Adipocyte (in vitro differentiated cells): Measurements from ENCODE around the gene SPATA46.
A peak's percentile ranks its signal among the peaks of the same experiment; 100 is the strongest.

Source experiments
- DNase-seq: peaks from one replicate; pipeline ENCODE4 v3.0.0-alpha.2; 2015; ENCODE audit warnings: low read depth
- H3K27me3 ChIP-seq: replicated peaks from 2 replicates; pipeline ENCODE4 v1.7.0; 2013; ENCODE audit warnings: mild to moderate bottlenecking, low read length, moderate library complexity; ENCODE audit not compliant: control insufficient read depth, insufficient read depth
- H3K36me3 ChIP-seq: 2 replicates; pipeline ENCODE4 v1.7.0; 2013; ENCODE audit warnings: low read length, mild to moderate bottlenecking, moderate library complexity; ENCODE audit not compliant: control insufficient read depth, insufficient read depth, severe bottlenecking
- H3K4me1 ChIP-seq: 2 replicates; pipeline ENCODE4 v1.7.0; 2013; ENCODE audit warnings: mild to moderate bottlenecking, low read length, moderate library complexity; ENCODE audit not compliant: control insufficient read depth, insufficient read depth
- H3K4me3 ChIP-seq: 2 replicates; pipeline ENCODE4 v1.7.0; 2013; ENCODE audit warnings: mild to moderate bottlenecking, low read length, moderate library complexity
- H3K9ac ChIP-seq: 2 replicates; pipeline ENCODE4 v1.7.0; 2013; ENCODE audit warnings: mild to moderate bottlenecking, low read length, moderate library complexity
- H3K9me3 ChIP-seq: 2 replicates; pipeline ENCODE4 v1.7.0; 2013; ENCODE audit warnings: mild to moderate bottlenecking, low read length, moderate library complexity; ENCODE audit not compliant: control insufficient read depth

SPATA46 gene

DNA sequence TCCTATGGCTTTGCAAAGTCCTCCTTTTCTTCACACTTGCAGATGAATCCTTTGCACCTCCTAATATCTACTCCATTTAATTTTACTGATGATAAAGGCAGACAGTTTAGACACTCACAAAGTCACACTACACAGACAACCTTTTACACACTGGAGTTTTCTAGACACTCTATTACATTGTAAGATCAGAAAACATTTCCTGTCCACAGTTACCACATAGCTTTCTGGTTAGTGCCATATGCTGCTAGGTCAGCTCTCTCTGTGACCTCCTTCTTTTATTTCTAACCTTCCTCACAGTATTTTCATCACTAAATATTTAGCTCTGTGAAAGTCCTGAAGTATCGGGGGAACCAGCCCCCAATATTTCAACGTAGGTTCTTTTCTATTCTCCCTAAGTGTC is 30.2 kb upstream of the SPATA46 start:
- Histone ChIP-seq H3K9ac (peak overlapping the region; percentile 58), H3K4me3 (peak overlapping the region; percentile 38), H3K9me3 (no peaks in the 10 kb centered on the region), H3K4me1 (peaks cover 36% of the 10 kb centered on the region), H3K27me3 (no peaks in the 10 kb centered on the region), H3K36me3 (no peaks in the 10 kb centered on the region)
- DNase-seq = no peak

DNA sequence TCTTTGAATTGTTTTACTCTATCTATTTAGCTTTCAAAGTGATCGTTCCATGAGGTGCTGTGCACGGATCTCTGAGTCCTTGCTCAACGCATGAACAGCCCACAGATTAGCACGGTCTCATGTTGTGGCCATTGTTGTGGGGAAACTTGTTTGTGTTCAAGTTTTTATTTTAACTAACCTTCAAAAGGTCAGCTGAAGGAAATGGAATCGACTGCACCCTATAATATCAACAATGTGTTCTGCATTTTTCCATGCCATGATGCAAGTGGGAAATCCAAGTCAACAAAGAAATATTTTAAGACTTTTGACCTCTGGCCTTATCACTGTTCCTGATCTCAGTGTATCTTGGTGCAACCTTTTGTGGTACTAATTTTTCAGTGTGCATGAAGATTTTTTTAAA is 29.1 kb upstream of the SPATA46 start:
- Histone ChIP-seq H3K9ac (peak overlapping the region; percentile 58), H3K4me3 (no peak overlapping the region), H3K36me3 (no peaks in the 10 kb centered on the region), H3K4me1 (peaks cover 40% of the 10 kb centered on the region), H3K9me3 (no peaks in the 10 kb centered on the region), H3K27me3 (no peaks in the 10 kb centered on the region)
- DNase-seq = peak; percentile 19

DNA sequence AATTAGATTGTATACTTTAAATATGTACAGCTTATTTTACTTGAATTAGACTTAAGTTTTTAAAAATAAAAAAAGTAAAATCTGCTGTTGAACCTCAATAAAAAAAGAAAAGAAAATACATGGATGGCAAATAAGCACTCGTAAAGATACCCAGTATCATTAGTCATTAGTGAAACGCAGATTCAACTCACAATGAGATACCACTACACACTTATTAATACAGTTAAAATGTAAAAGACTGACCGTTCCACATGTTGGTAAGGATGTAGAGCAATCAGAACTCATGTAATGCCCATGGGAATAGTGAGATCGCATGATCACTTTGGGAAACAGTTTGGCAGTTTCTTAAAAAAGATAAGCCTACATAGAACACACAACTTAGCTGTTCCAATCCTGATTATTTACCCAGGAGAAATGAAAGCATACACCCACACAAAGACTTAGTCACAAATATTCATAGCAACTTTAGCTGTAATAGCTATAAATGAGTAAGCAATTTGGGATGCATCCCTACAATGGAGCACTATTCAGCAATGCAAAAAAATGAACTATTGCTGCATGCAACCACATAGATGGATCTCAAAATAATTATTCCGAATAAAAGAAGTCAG is 28.0 kb upstream of the SPATA46 start:
- Histone ChIP-seq H3K4me1 (peaks cover 40% of the 10 kb centered on the region), H3K36me3 (no peaks in the 10 kb centered on the region), H3K9me3 (no peaks in the 10 kb centered on the region), H3K27me3 (no peaks in the 10 kb centered on the region), H3K4me3 (peak overlapping the region; percentile 39), H3K9ac (peak overlapping the region; percentile 58)
- DNase-seq = peak; percentile 57

DNA sequence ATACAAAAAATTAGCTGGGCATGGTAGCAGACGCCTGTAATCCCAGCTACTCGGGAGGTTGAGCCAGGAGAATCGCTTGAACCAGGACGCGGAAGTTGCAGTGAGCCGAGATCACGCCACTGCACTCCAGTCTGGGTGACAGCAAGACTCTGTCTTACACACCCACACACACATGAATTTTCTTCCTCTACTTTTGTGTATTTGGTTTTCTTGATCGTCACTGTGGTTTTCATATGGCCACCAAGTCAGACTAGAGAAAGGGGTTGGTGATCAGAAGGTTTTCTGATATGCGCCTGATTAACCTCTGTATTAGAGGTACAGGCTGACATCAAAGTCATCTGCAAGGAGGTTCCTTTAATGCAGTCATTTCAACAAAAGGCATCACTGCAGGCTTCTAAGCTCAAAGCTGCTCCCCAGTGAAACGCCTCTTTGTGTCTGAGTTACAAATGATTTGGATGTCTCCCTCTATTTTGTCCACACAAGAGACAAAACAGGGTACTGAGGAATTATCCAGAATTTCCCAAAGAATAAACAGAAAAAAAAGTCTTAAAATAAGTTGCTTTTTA is 24.2 kb upstream of the SPATA46 start:
- DNase-seq = no peak
- Histone ChIP-seq H3K9ac (no peak overlapping the region), H3K4me3 (no peak overlapping the region), H3K36me3 (no peaks in the 10 kb centered on the region), H3K4me1 (peaks cover 51% of the 10 kb centered on the region), H3K27me3 (no peaks in the 10 kb centered on the region), H3K9me3 (no peaks in the 10 kb centered on the region)

DNA sequence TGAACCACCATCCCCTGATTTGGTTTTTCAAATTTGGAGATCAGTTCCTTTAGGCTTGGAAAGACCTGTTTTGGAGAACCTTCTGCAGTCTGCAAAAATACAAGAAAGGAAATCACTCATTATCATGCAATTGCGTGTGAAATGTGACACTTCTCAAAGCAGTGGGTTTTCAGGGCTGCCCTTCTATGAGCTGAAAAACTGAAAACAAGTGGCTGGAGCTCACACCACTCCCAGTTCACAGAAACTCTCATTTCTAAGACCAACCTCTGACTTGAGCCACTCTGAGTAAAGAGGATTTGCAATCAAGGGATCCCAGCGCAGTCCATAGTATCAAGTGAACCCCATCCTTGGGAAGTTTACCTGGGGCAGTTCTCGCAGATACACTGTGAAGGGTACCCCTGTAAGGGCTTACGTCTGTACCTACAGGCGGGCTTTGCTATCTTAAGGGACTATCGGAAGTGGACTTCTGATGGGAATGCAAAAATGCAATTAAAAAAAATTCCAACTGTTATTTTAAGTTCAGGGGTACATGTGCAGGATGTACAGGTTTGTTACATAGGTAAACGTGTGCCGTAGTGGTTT is 22.4 kb upstream of the SPATA46 start:
- Histone ChIP-seq H3K4me1 (peaks cover 38% of the 10 kb centered on the region), H3K36me3 (no peaks in the 10 kb centered on the region), H3K4me3 (no peak overlapping the region), H3K9ac (peak overlapping the region; percentile 80), H3K9me3 (no peaks in the 10 kb centered on the region), H3K27me3 (no peaks in the 10 kb centered on the region)
- no peak for DNase-seq

DNA sequence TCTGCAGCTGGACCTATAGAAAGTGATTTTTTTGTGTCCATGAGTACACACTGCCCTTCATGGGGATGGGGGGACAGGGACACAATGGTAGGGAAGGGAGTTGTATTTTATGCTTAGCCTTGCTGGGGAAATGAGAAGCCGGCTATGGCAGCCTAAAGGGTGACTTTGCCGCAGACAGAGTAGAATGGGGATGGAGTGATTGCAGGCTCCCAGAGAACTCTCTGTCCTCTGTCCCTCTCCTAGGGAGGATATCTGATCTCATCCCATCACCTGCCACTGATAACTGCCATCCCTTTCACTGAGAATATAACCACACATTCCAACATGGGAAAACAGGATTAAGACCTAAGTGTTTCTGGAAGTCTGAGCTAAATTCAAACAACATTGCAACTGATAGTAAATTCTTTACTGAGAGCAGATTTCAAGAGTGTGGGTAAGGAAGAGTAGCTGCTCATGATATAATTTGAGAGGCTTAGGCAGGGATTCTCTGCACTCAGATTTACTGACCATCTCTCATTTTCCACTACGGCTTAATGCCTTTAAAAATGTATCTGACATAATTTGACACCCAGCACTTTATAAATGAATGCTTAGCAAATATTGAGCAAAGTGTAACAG is 21.4 kb upstream of the SPATA46 start:
- no peaks in the 10 kb centered on the region for H3K9me3 ChIP-seq
- H3K4me1 ChIP-seq = peaks cover 39% of the 10 kb centered on the region
- peak overlapping the region; percentile 56 for H3K4me3 ChIP-seq
- no peaks in the 10 kb centered on the region for H3K36me3 ChIP-seq
- DNase-seq = no peak
- peak overlapping the region; percentile 80 for H3K9ac ChIP-seq
- H3K27me3 ChIP-seq = no peaks in the 10 kb centered on the region

DNA sequence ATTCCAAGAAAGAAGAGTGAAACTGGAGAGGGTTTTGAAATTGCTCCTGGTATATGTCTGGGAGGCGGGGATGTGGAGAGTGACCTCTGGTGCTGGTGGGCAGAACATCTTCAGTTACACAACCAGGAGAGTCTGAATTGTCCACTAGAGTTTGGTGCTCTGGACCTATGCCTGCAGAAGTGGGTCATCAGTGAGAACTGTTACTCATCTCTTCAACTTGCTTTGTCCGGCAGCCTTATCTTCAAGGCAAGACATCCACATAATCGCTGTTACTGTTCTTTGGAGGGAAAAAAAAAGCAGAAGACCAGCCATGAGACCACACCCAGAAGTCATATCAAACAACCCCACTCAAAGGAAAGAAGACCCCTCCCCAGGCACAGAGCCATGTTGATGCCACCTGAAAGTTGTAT is 20.4 kb upstream of the SPATA46 start:
- DNase-seq = no peak
- H3K9me3 ChIP-seq = no peaks in the 10 kb centered on the region

DNA sequence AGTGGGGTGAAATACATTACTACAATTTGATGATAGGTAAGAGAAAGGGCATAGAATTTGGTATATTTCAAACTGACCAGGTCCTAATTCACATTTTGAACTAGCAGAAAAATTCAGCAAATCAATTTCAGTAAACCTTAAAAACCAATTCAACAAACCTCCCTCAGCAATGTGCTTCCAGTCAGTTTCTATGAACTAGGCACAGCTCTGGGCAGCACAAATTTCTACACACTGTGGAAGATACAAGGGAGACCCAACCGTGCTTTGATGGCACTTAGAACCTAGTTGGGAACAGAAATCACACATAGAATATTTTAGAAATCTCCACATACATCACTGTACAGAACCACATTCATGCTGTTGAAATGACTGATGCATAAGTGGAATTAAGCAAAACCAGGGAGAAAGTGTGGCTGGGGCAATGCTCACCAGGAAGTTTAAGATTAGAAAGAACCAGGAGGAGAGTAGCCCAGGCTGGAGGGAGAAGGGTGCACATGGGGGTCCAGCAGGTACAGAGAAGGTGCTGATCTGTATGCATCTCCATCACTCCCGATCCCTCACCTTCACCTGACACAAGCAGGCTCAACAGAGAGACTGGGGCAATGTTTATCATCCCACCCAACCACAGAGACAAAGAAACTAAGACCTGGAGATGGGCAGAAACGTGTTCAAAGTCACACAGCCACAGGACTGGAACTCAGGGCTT is 19.7 kb upstream of the SPATA46 start:
- Histone ChIP-seq H3K27me3 (no peaks in the 10 kb centered on the region), H3K9ac (peak overlapping the region; percentile 41), H3K4me1 (peaks cover 47% of the 10 kb centered on the region), H3K9me3 (no peaks in the 10 kb centered on the region), H3K4me3 (peak overlapping the region; percentile 22), H3K36me3 (no peaks in the 10 kb centered on the region)
- DNase-seq = no peak

More for the DNA sequence above, 20.4 kb upstream of the SPATA46 start:
- peak overlapping the region; percentile 56 for H3K4me3 ChIP-seq
- no peaks in the 10 kb centered on the region for H3K27me3 ChIP-seq
- no peaks in the 10 kb centered on the region for H3K36me3 ChIP-seq
- H3K9ac ChIP-seq = peak overlapping the region; percentile 80
- peaks cover 47% of the 10 kb centered on the region for H3K4me1 ChIP-seq

DNA sequence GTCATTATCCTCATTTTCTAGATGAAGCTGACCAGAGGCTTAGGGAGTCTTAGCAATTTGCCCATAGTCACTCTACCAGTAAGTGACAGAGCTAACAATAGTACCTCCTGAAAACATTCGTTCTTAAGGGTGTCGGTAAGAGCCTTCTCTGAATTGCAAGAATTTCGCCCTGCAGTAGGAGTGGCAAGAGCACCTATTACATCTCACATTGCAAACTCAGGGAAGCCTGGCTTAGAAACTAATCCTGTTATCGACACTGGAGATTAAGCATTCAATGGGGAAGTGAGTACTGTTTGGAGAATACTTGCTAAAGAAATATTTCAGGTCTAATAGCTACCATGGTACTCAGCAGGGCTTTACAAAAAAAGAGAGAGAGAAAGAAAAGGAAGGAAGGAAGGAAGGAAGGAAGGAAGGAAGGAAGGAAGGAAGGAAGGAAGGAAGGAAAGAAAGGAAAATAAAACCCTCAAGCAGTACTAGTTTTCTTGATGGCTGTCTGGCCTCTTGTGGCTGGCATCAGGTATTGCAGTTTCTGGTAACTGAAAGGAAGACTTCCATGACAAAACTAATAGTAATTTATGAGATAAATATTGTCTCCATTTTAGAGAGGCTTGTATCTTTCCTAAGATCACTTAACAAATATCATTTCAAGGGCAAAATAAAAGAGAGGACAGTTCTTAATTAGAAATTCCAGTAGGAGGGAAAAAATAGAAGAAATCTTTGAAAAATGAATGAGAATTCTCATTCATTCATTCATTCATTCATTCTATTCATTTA is 15.3 kb upstream of the SPATA46 start:
- no peaks in the 10 kb centered on the region for H3K9me3 ChIP-seq
- no peak overlapping the region for H3K4me3 ChIP-seq
- H3K9ac ChIP-seq = peak overlapping the region; percentile 39
- no peaks in the 10 kb centered on the region for H3K27me3 ChIP-seq
- peaks cover 46% of the 10 kb centered on the region for H3K4me1 ChIP-seq
- H3K36me3 ChIP-seq = no peaks in the 10 kb centered on the region
- peak; percentile 79 for DNase-seq

DNA sequence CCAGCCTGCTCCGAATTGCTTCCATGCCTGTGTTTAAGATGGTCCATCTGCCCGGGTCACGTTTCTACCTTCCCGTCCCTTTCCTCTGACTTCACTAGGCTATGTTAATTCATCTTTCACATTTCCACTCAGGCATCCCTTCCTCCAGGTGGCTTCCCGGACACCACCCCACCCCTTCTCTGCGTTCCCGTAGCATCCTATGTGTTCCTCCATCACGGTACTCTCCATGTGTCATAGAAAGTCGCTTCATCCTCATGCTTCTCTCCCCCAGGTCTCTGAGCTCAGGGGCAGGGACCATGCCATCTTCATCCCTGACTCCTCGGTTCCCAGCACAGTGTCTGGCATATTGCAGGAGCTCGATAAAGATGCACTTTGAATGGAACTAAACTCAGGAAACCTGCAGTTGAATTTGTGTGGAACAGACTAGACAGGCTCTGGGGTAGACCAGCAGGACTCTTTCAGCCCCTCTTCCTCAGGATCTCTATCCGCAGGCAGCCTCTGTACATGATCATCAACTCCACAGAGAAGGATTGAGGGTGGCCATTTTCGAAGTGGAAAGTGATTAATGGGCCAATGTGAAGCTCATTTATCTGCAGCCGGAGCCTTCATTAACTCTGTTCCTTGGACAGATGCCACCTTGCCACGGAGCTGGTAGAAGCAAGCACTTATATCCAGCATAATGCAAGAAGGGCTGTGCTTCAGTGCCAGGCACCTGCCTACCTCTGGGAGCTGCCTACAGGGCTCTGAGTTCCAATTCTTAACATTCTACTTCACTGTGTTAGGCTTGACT is 13.9 kb upstream of the SPATA46 start:
- DNase-seq = no peak

More for the DNA sequence above, 13.9 kb upstream of the SPATA46 start:
- Histone ChIP-seq H3K9me3 (no peaks in the 10 kb centered on the region), H3K9ac (no peak overlapping the region), H3K4me3 (no peak overlapping the region), H3K4me1 (peaks cover 39% of the 10 kb centered on the region), H3K27me3 (no peaks in the 10 kb centered on the region), H3K36me3 (no peaks in the 10 kb centered on the region)
